Astrocyte of the spinal cord (primary cell): ENCODE data around the gene CARD14.
"Not testable (repeated sequence)": the region's sequence is repeated elsewhere in the genome, so short reads cannot be mapped to it uniquely, and the experiment has no call there.

Source experiments
- DNase-seq: peaks from one replicate; pipeline ENCODE4 v3.0.0; 2011; ENCODE audit warnings: low read depth, low spot score
- H3K4me3 ChIP-seq: 2 replicates; pipeline ENCODE4 v1.5.1; 2011; ENCODE audit warnings: low read depth, mild to moderate bottlenecking, low read length, moderate library complexity
- CTCF ChIP-seq: IDR thresholded peaks from 2 replicates; pipeline ENCODE4 v1.5.1; 2012; ENCODE audit warnings: low read depth, mild to moderate bottlenecking, low read length, inconsistent platforms
- in situ Hi-C: cut with HindIII; loops from 2 replicates; pipeline ENCODE4 v1.10.0; 2017; ENCODE audit warnings: low sequenced_read_pairs

The CARD14 gene

GRCh38 chr17:80147035-80147822 lies 22.6 kb upstream of the CARD14 start, which contains the start of gene EIF4A3:
Gene EIF4A3 (minus strand): TSS chr17:80147128. CDS start chr17:80146961, 167 bp downstream.
- TF ChIP-seq CTCF = no peak

GRCh38 chr17:80151333-80151732 lies 18.5 kb upstream of the CARD14 start:
- in situ Hi-C loops = no loop called here
- no peak for TF ChIP-seq CTCF
- no peak overlapping the region for H3K4me3 ChIP-seq
- peak; percentile 67 for DNase-seq

More at GRCh38 chr17:80147035-80147822, 22.6 kb upstream of the CARD14 start, which contains the start of gene EIF4A3:
- in situ Hi-C loops = no loop called here
- peak within 1 kb of the TSS; percentile 90 for H3K4me3 ChIP-seq
- peak; percentile 100 for DNase-seq

- no peak overlapping the region for H3K4me3 ChIP-seq
- peak; percentile 51 for DNase-seq
- in situ Hi-C loops = no loop called here
- no peak for TF ChIP-seq CTCF
These were observed 17.6 kb upstream of the CARD14 start for GRCh38 chr17:80152081-80152702.

GRCh38 chr17:80153004-80153403 lies 16.8 kb upstream of the CARD14 start:
- in situ Hi-C loops = no loop called here
- H3K4me3 ChIP-seq = no peak overlapping the region

GRCh38 chr17:80154166-80154565 lies 15.7 kb upstream of the CARD14 start:
- in situ Hi-C loops = no loop called here
- DNase-seq = no peak
- no peak for TF ChIP-seq CTCF
- no peak overlapping the region for H3K4me3 ChIP-seq

More at GRCh38 chr17:80153004-80153403, 16.8 kb upstream of the CARD14 start:
- no peak for TF ChIP-seq CTCF
- DNase-seq = no peak

- H3K4me3 ChIP-seq, DNase-seq, in situ Hi-C loops: not testable (repeated sequence)
These were observed 14.2 kb upstream of the CARD14 start for GRCh38 chr17:80155600-80155999.

GRCh38 chr17:80158846-80159245 lies 11.0 kb upstream of the CARD14 start:
- in situ Hi-C loops = no loop called here
- no peak overlapping the region for H3K4me3 ChIP-seq
- TF ChIP-seq CTCF = no peak
- DNase-seq = no peak
